Right cardiac atrium (tissue), 5 donors: ENCODE measurements around the gene IWS1. TPM values are rescaled to one million over a fixed set of nuclear protein-coding genes. Genes with fewer than 3 reads are reported as not detected.

Experiments used
- ATAC-seq, 2 donors: fragments of 200-7000 bp; cut with Tn5 transposase; one replicate each; pipeline versions ENCODE4 v1.8.0 to v1.9.1; 2020; ENCODE audit warnings: moderate library complexity in 2 of 2, mild to moderate bottlenecking in 1 of 2
- DNase-seq, 3 donors: peaks; one replicate each; pipeline ENCODE4 v3.0.0-alpha.2; 2020
- H3K27ac ChIP-seq: one replicate; pipeline ENCODE4 v1.5.1; 2013; ENCODE audit warnings: mild to moderate bottlenecking, low read length, control low read depth, moderate library complexity
- H3K27me3 ChIP-seq: one replicate; pipeline ENCODE4 v1.6.1; 2013; ENCODE audit not compliant: control insufficient read depth, insufficient read depth
- H3K4me1 ChIP-seq: one replicate; pipeline ENCODE4 v1.6.1; 2013; ENCODE audit warnings: low read length; ENCODE audit not compliant: control insufficient read depth, insufficient read depth
- H3K4me3 ChIP-seq: one replicate; pipeline ENCODE4 v1.5.1; 2013; ENCODE audit warnings: low read length, control low read depth
- H3K9me3 ChIP-seq: one replicate; pipeline ENCODE4 v1.6.1; 2013; ENCODE audit warnings: low read length; ENCODE audit not compliant: control insufficient read depth
- WGBS: extraction: QIAGEN DNeasy Blood & Tissue Kit; methylation state at CpG from one replicate; pipeline ENCODE4 v1.1.7; 2013; 5-methylcytosine and 5-hydroxymethylcytosine counted together
- intact Hi-C, 4 donors: fragments of 100-400 bp; cut with DNase I; formaldehyde crosslinking; loops; one replicate each; pipeline versions ENCODE4 v1.11.0 to v1.14.0; 2022 to 2023
- polyA plus RNA-seq: library from polyadenylated mRNA; stranded (reverse); fragments of 200-250 nt; gene quantifications from one replicate; pipeline ENCODE4 v1.2.3, GENCODE V29; 2013
- total RNA-seq, 4 donors: library from RNA; stranded (reverse); fragmentation: NEBNext Ultra II Directional; extraction: Animal tissue kit (Norgen Biotek cat#: 25700); gene quantifications; one replicate each; pipeline ENCODE4 v1.2.1, GENCODE V29; 2021
- donor health status: healthy with polysubstance abuse.
- donor health status: DM: no; HTN: yes; CAD: no.
- donor health status: DM: no; HTN: no; CAD: no.
- donor health status: DM: no; HTN: yes; CAD: no; lungs with severe emphysema.
- donor health status: DM: yes; HTN: yes; CAD: no.

IWS1 gene
- total and polyA plus RNA-seq, 5 donors, result 51.5 to 64.4 (median 54.9) TPM

- Histone ChIP-seq H3K27me3 (no peaks in the 10 kb centered on the region), H3K4me1 (no peaks in the 10 kb centered on the region), H3K27ac (no peak overlapping the region), H3K9me3 (no peaks in the 10 kb centered on the region), H3K4me3 (no peak overlapping the region)
- intact Hi-C loops, result loop anchor here in 2 of 4 donors (5.0 to 10.0 kb wide), 2 partner anchors 162 to 164 kb away; no protein-coding TSS in a partner anchor
- no peak for ATAC-seq
- 86% methylated on average over 8 of the region's 8 CpGs for WGBS
- no peak for DNase-seq
These were observed 39.8 kb downstream of the IWS1 start for GRCh38 chr2:127486247-127487058.

GRCh38 chr2:127485694-127486071 lies 40.6 kb downstream of the IWS1 start:
- Histone ChIP-seq H3K27ac (no peak overlapping the region), H3K4me3 (no peak overlapping the region), H3K4me1 (no peaks in the 10 kb centered on the region), H3K27me3 (no peaks in the 10 kb centered on the region), H3K9me3 (no peaks in the 10 kb centered on the region)
- intact Hi-C loops, result loop anchor here in 2 of 4 donors (5.0 to 10.0 kb wide), 2 partner anchors 161 to 163 kb away; no protein-coding TSS in a partner anchor
- WGBS, result 83% methylated on average over 5 of the region's 5 CpGs
- DNase-seq (no peak), ATAC-seq (no peak)

GRCh38 chr2:127485051-127485693 lies 41.1 kb downstream of the IWS1 start:
- intact Hi-C loops, result loop anchor here in 2 of 4 donors (5.0 to 10.0 kb wide), 2 partner anchors 160 to 163 kb away; no protein-coding TSS in a partner anchor

GRCh38 chr2:127482031-127482430 lies 44.3 kb downstream of the IWS1 start:
- Histone ChIP-seq H3K4me3 (no peak overlapping the region), H3K9me3 (no peaks in the 10 kb centered on the region), H3K27ac (no peak overlapping the region), H3K4me1 (no peaks in the 10 kb centered on the region), H3K27me3 (no peaks in the 10 kb centered on the region)
- ATAC-seq (no peak), DNase-seq (no peak)
- intact Hi-C loops, result loop anchor here in 1 of 4 donors (10.0 kb wide), 1 partner anchor 157 kb away; no protein-coding TSS in a partner anchor
- WGBS, result 43% methylated on average over 2 of the region's 2 CpGs

More at GRCh38 chr2:127485051-127485693, 41.1 kb downstream of the IWS1 start:
- Histone ChIP-seq H3K4me3 (no peak overlapping the region), H3K4me1 (no peaks in the 10 kb centered on the region), H3K27ac (no peak overlapping the region), H3K27me3 (no peaks in the 10 kb centered on the region), H3K9me3 (no peaks in the 10 kb centered on the region)
- no peak for ATAC-seq
- WGBS, result 69% methylated on average over 5 of the region's 5 CpGs
- no peak for DNase-seq

- Histone ChIP-seq H3K4me1 (no peaks in the 10 kb centered on the region), H3K27ac (no peak overlapping the region), H3K27me3 (no peaks in the 10 kb centered on the region), H3K9me3 (no peaks in the 10 kb centered on the region), H3K4me3 (no peak overlapping the region)
- ATAC-seq, result peak; percentile 22 to 42
- 52% methylated on average over 8 of the region's 8 CpGs for WGBS
- intact Hi-C loops, result loop anchor here (2.0 to 10.0 kb wide), 3 partner anchors 153 to 155 kb away; no protein-coding TSS in a partner anchor
- DNase-seq, result no peak
These were observed 46.2 kb downstream of the IWS1 start for GRCh38 chr2:127479866-127480743.

- WGBS, result 51% methylated on average over 5 of the region's 5 CpGs
- Histone ChIP-seq H3K4me3 (no peak overlapping the region), H3K27me3 (no peaks in the 10 kb centered on the region), H3K4me1 (no peaks in the 10 kb centered on the region), H3K27ac (no peak overlapping the region), H3K9me3 (no peaks in the 10 kb centered on the region)
- ATAC-seq (peak; percentile 64 to 73), DNase-seq (no peak)
- intact Hi-C loops, result loop anchor here in 3 of 4 donors (2.0 to 10.0 kb wide), 3 partner anchors 152 to 155 kb away; no protein-coding TSS in a partner anchor
These were observed 47.0 kb downstream of the IWS1 start for GRCh38 chr2:127479219-127479825.

GRCh38 chr2:127475788-127476187 lies 50.5 kb downstream of the IWS1 start:
- intact Hi-C loops, result loop anchor here in 2 of 4 donors (5.0 to 10.0 kb wide), 2 partner anchors 148 to 151 kb away; no protein-coding TSS in a partner anchor
- no peak overlapping the region for H3K4me3 ChIP-seq
- no peak overlapping the region for H3K27ac ChIP-seq
- no peaks in the 10 kb centered on the region for H3K4me1 ChIP-seq
- 98% methylated on average over 2 of the region's 2 CpGs for WGBS
- H3K9me3 ChIP-seq, result no peaks in the 10 kb centered on the region
- no peak for DNase-seq
- H3K27me3 ChIP-seq, result no peaks in the 10 kb centered on the region
- no peak for ATAC-seq

- no peak overlapping the region for H3K4me3 ChIP-seq
- ATAC-seq (no peak), DNase-seq (no peak)
- WGBS, result 90% methylated on average over 1 of the region's 1 CpG
- H3K4me1 ChIP-seq, result no peaks in the 10 kb centered on the region
- H3K27ac ChIP-seq, result no peak overlapping the region
- intact Hi-C loops, result loop anchor here in 1 of 4 donors (10.0 kb wide), 1 partner anchor 147 kb away; no protein-coding TSS in a partner anchor
- H3K27me3 ChIP-seq, result no peaks in the 10 kb centered on the region
- no peaks in the 10 kb centered on the region for H3K9me3 ChIP-seq
These were observed 54.0 kb downstream of the IWS1 start for GRCh38 chr2:127472268-127472667.

- intact Hi-C loops, result loop anchor here in 1 of 4 donors (10.0 kb wide), 1 partner anchor 147 kb away; no protein-coding TSS in a partner anchor
- Histone ChIP-seq H3K27me3 (no peaks in the 10 kb centered on the region), H3K4me3 (no peak overlapping the region), H3K4me1 (no peaks in the 10 kb centered on the region), H3K9me3 (no peaks in the 10 kb centered on the region), H3K27ac (no peak overlapping the region)
- no peak for ATAC-seq
- DNase-seq, result no peak
- WGBS, result 97% methylated on average over 4 of the region's 4 CpGs
These were observed 54.9 kb downstream of the IWS1 start for GRCh38 chr2:127471286-127471988.
